HG03095 (cell line): ENCODE measurements around the gene DNAAF3.
"Not testable (repeated sequence)": the region's sequence is repeated elsewhere in the genome, so short reads cannot be mapped to it uniquely, and the experiment has no call there.

ENCODE experiments used
- ATAC-seq: cut with Tn5 transposase; IDR thresholded peaks from one replicate; pipeline ENCODE4 v1.9.1; 2021; ENCODE audit warnings: moderate library complexity; ENCODE audit not compliant: unreplicated experiment

DNAAF3 gene

DNA sequence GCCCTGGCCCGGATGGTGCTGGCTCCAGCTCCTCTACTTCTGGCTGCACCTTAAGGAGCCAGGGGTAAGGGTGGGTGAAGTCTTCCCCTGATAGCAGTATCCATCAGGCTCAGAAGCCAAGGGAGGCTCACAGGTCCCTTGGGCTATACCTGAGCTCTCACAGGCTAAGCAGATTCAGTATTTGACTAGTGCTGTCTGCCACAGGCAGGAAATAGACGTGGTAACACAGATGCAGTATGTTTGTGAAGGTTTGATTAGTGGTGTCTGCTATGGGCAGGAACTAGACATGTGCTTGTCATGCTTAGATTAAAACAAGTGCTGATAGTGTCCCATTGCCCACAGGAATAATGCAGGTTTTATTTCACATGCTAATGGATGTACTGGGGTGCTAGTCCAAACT lies 9.7 kb upstream of the DNAAF3 start:
- ATAC-seq, result no peak

GRCh38 chr19:55175117-55175867 lies 8.9 kb upstream of the DNAAF3 start:
- ATAC-seq, result no peak

DNA sequence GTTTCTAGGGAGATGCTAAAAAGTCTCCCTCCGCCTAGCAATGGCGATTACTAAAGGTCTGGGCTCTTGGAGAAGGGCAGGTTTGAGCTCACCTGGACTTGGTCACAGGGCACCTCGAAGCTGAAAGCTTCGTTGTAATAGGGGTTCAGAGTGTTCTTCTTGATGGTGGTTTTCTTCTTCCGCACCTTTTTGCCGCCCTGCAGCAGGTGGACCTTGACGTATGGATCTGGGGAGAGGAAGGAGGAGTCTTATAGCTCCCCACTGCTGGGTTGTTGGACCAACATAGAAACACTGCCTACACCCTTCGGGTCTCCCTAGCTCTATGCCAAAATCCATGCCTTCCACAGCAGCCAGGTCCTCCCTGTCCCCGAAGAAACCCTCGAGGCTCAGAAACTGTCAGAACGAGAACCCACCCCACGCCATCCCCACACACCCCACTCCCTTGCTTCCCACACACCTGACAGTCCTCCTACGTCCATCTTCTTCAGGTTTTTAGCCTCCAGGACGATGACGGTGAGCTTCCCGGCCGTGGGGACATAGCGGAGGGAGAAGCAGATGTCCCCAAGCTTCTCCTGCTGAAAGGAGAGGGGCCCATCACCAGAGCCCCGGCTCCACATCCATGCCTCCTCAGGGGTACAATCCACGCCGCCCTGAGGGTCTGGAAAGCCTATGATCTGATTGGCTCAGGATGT lies 8.2 kb upstream of the DNAAF3 start:
- no peak for ATAC-seq

DNA sequence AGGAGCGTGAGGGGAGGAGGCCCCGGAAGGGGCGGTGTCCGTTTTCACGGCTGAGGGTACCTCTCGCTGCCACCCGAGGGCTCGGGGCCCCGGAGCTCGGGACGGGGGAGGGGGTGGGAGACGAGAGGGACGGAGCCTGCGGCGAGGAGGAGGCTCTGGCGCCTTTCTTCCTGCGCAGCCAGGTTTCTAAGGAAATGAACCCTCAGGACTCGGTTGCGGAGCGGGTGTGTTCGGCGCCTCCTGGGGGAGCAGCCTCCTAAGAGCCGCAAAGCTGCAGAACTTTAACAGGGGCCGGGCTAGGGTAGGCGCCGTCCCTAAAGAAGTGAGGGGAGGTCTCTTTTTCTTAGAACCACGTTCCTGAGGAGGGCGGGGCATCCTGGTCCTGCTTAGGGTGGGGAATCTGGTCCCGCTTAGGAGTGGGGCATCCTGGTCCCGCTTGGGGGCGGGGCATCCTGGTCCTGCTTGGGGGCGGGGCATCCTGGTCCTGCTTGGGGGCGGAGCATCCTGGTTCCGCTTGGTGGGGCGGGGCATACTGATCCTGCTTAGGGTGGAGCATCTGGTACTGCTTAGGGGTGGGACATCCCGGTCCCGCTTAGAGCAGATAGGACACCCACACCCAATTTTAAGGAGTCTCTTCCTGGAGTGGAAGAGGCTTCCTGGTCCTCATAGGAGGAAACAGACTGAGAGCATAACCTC lies 7.4 kb upstream of the DNAAF3 start:
- ATAC-seq, result no peak

DNA sequence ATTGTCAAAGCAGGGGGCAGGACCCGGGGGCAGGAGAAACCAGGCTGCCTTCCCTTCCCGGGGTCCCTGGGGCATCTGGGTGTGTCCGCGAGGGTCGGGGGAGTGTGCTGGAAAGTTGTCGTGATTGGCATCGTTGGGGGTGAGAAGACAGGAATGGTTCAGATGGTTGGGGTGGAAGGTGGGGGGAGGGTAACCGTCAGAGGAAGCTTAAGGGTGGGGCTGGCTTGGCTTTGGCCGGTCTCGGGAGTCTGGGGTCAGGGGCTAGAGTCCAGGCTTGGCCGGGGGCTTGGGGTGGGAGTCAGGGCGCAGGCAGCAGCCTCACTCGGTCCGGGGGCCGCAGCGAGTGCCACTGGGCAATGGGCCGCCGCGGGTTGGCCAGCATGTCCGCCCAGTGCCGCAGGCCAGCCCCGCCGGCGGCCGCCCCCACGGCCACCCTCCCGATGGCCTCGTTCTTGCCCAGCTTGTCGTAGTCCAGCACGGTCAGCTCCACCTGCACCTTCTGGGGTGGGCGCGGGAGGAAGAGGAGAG lies 6.8 kb upstream of the DNAAF3 start:
- ATAC-seq, result no peak

- ATAC-seq, result no peak
Observed at GRCh38 chr19:55172741-55173140, 6.3 kb upstream of the DNAAF3 start.

GRCh38 chr19:55172318-55172717 lies 5.9 kb upstream of the DNAAF3 start:
- ATAC-seq, result not testable (repeated sequence)

GRCh38 chr19:55171440-55171839 lies 5.0 kb upstream of the DNAAF3 start:
- ATAC-seq, result no peak

DNA sequence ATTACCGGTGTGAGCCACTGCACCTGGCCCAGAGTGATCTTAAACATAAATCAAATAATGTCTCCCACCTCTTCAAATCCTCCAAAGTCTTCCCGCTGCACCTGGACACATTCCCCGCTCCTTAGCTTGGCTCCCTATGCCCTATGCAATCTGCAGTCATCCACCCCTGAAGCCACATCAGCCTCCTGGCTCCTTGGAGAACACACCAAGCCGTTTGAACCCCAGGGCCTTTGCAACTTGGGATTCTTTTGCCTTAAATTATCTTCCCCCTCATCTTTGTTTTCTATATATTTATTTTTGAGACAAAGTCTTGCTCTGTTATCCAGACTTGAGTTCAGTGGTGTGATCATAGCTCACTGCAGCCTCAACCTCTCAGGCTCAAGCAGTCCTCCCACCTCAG lies 2.7 kb upstream of the DNAAF3 start:
- no peak for ATAC-seq

GRCh38 chr19:55165952-55166529 lies 372 bp downstream of the DNAAF3 start:
- ATAC-seq, result no peak

DNA sequence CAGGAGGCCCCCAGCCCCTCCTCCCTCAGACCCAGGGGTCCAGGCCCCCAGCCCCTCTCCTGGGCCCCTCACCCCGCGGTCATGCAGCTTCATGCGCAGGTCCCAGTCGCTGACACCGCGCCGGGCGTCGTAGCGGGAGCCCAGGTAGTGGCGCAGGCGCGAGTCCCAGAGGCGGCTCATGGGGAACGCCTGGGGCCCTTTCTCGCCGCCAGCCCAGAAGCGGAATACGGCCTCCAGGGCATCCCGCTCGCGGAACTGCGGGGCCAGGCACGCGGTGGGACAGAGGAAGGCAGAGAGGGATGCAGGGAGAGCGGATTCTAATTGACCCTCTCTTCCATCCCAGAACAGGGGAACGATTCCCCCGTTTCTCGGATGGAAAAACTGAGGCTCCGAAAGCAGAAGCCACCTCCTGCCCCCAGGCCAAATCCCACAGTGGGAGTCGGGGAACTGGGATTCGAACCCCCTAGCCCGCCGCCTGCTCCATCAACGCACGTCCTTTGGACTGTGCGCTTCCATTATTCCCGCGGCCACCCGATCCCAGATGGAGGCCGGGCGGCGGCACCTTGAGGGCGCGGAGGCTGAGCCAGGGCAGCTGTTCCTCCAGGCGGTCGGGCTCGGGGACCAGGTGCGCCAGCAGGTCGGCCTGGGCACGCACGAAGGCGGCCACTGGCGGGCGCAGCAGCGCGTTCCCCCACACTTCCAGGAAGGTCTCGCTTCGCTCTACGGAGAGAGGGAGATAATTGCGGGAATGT lies 4.7 kb downstream of the DNAAF3 start:
- no peak for ATAC-seq

DNA sequence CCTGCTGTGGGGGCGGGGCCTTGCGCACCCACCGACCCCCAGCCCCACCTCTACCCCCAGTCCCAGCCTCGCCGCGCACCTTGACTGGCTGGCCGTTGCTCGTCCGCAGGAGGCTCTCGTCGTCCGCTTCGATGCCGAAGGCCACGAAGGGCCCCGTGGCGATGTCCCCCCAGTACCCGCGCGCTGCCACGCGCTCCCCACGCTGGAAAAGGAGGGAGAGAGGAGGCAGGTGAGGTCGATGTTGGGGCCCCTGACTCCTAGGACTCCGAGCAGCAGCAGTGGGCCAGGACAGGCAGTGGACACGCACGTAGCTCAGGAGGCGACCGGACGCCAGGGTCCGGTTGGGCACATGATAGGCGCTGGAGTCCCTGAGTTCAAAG lies 5.4 kb downstream of the DNAAF3 start:
- no peak for ATAC-seq

DNA sequence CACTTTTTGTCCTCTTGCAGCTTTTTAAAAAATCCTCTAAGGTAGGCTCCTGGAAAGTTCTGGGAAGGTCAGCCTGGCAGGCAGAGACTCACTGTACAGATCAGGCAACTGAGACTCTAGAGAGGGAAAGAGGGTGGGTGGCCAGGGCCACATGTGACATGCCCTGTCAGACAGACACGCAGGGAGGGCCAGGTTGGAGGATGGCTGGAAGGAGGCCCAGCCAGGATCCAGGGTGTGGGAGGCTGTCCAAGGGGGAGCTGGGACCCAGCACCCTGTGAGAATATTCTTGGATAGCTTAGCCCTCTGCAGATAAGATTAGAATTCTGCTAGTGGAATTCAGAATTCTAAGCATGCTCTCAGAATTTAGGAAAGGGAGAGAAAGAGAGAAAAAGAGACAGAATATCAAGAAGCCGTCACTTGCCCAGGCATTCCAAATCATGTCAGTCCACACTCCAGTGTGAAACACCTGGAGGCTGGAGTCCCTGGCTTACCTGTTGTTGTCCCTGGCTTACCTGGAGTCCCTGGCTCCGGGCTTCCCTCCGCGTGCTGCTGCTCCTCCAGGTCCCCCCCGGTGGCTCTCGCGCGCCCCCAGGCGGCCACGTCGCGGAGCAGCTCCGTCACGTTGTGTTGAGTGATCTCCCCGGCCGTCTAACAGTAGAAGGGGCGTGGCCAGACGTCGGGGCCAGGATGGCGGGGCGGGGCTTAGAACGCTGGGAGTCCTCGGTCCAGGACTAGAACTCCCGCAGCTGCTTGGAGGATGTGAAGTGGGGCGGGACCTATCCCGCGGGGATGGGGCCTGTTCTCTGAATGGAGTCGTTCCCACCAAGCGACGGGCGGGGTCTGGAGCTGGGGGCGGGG lies 6.1 kb downstream of the DNAAF3 start:
- ATAC-seq, result no peak

DNA sequence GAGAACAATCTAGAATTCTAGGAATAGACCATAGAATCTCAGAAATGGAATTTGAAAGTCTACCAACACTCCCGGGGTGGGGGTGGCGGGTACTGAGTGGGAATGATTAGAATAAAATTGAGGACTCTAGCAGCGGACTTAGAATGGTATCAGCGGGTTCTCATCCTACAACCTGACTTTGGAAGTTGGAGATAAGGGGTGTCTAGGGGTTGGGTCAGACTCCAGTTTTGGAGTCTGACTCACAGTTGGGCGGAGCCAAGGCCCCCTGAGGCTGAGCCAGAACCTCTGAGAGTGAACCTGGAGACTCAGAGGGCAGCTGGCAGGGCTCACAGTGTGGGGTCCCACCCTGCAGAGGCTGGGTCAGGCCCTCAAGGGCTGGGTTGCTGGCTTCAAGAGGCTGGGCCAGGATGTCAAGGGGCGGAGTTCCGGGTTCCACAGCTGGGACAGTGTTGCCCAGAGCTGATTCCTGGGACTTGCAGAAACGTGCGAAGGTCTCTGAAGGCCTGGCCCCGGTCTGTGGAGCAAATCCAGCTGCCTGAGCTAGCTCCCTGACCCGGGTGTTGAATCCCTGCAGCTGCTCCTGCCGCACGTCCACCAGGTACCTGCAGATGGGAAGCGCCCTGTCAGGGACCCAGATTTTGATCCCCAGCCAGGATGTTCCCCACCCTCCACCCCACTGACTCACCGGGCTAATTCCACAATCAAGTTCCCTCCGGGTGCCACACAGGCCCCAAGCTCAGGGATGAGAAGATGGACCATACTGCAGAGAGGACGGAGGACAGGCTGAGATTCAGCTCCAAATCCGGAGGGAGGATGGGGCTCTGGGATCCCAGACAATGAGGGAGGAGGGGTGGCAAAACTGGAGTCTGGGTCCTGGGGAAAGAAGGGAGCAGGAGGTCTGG lies 7.3 kb downstream of the DNAAF3 start:
- ATAC-seq, result no peak

DNA sequence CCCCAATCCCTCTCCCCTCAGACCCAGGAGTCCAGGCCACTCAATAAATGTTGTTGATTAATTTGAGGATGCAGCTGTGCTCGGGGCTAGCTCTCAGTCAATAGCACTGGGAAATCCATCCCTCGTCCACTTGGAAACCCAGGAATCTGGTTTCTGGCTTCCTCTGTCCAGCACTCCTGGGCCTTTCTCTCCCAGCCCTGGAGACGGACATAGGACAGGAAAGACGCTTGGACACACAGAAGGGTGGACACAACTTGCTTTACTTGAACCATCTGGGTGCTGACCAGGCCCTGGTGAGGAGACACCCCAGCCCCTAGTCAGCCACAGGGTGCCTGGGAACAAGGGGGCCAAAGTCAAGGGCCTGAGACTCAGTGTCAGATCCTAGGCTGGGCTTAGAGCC lies 8.0 kb downstream of the DNAAF3 start:
- no peak for ATAC-seq

DNA sequence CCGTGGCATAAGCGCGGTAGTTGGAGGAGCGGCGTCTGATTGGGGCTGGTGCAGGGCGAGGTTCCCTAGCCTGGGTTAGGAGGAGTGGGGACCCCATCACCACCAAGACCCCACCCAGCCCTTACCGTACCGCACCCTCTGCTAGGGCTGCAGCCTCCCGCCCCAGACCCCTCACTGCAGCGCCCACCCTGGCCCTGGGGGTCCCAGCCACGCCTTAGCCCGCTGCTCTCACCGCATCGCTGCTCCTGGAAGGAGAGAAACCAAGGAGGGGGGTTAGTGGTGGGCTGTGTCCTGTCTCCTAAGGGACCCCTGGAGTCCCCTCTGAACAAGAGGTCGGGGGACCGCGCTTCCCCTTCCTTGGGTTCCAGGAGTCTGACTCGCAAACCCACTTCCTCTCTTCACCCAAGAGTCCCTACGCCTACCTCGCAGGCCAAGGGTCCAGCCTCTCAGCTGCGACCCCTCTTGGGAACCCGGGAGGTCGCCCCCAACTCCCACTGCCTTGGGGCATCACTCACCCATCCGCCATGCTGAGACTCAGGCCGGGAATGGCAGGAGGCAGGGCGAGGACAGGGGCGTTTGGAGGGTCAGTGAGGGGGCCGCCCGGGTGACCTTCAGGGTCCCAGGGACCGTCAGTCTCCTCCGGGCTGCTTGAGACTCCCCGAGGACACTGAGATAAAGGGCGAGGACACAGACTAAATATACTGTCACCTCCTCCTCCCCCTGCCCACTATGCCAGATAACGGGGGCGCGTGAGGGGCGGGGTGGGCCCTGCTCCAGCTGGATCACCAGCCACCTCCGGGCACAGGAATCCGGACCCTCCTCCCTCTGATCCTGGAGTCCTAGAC lies 9.1 kb downstream of the DNAAF3 start, which contains the start of gene TNNI3:
Gene TNNI3, minus strand, starts transcription at position 669 of the 845 bp plus-strand sequence. Its CDS starts 143 bp downstream, at position 526.
- ATAC-seq, result no peak

GRCh38 chr19:55156202-55157063 lies 10.0 kb downstream of the DNAAF3 start:
- no peak for ATAC-seq
